GM21447 (cell line): Measurements from ENCODE around the gene MCC.

Experiments used
- ATAC-seq: cut with Tn5 transposase; IDR thresholded peaks from one replicate; pipeline ENCODE4 v1.9.1; 2021; ENCODE audit not compliant: unreplicated experiment

Gene MCC

GRCh38 chr5:113123618-113124017 lies 364.6 kb downstream of the MCC start:
- ATAC-seq: no peak

GRCh38 chr5:113122053-113122452 lies 366.2 kb downstream of the MCC start:
- ATAC-seq: no peak

- ATAC-seq: no peak
Observed at GRCh38 chr5:113119246-113119924, 368.9 kb downstream of the MCC start.

GRCh38 chr5:113118765-113119164 lies 369.5 kb downstream of the MCC start:
- ATAC-seq: no peak

GRCh38 chr5:113118298-113118697 lies 370.0 kb downstream of the MCC start:
- ATAC-seq: no peak

- ATAC-seq: no peak
Observed at GRCh38 chr5:113117543-113118115, 370.6 kb downstream of the MCC start.

GRCh38 chr5:113115956-113116355 lies 372.3 kb downstream of the MCC start:
- no peak for ATAC-seq

- ATAC-seq: no peak
Observed at GRCh38 chr5:113115061-113115460, 373.2 kb downstream of the MCC start.

- ATAC-seq: no peak
Observed at GRCh38 chr5:113114559-113114958, 373.7 kb downstream of the MCC start.

GRCh38 chr5:113112435-113112834 lies 375.8 kb downstream of the MCC start:
- no peak for ATAC-seq

- no peak for ATAC-seq
Observed at GRCh38 chr5:113110117-113110516, 378.1 kb downstream of the MCC start.

- no peak for ATAC-seq
Observed at GRCh38 chr5:113109344-113109743, 378.9 kb downstream of the MCC start.

- no peak for ATAC-seq
Observed at GRCh38 chr5:113108485-113108884, 379.8 kb downstream of the MCC start.

GRCh38 chr5:113106821-113107220 lies 381.4 kb downstream of the MCC start:
- ATAC-seq: no peak

GRCh38 chr5:113105693-113106280 lies 382.5 kb downstream of the MCC start:
- ATAC-seq: no peak

GRCh38 chr5:113103330-113103729 lies 384.9 kb downstream of the MCC start:
- ATAC-seq: no peak

GRCh38 chr5:113102121-113102531 lies 386.1 kb downstream of the MCC start:
- no peak for ATAC-seq

- ATAC-seq: no peak
Observed at GRCh38 chr5:113100981-113101380, 387.3 kb downstream of the MCC start.

- no peak for ATAC-seq
Observed at GRCh38 chr5:113099822-113100221, 388.4 kb downstream of the MCC start.

GRCh38 chr5:113098378-113098777 lies 389.9 kb downstream of the MCC start:
- no peak for ATAC-seq

GRCh38 chr5:113095831-113096230 lies 392.4 kb downstream of the MCC start:
- no peak for ATAC-seq

- ATAC-seq: no peak
Observed at GRCh38 chr5:113093558-113093957, 394.7 kb downstream of the MCC start.

GRCh38 chr5:113092683-113093082 lies 395.6 kb downstream of the MCC start:
- no peak for ATAC-seq
